Naive thymus-derived CD4-positive, alpha-beta T cell (primary cell): ENCODE results near the gene CCL17. TPM values are rescaled to one million over a fixed set of nuclear protein-coding genes. Genes with fewer than 3 reads are reported as not detected.

Source experiments
- polyA plus RNA-seq, 2 donors: library from polyadenylated mRNA; unstranded; fragments of 300-500 nt; fragmentation: Illumina TruSeq; gene quantifications; one replicate each; pipeline ENCODE4 v1.2.3, GENCODE V29; 2021
- total RNA-seq, 6 experiments: library from RNA in 5 of 6; stranded (reverse) in 5 of 6; gene quantifications; 1 replicate in 5 of 6; 2 replicates in 1 of 6; pipeline ENCODE4 v1.2.3 and lab custom pipeline; 2021 to 2026

Gene CCL17
- total and polyA plus RNA-seq, 7 experiments from 2014 or later, result 0.60 TPM; not detected in 6

Other genes with a start within 250 kb of the CCL17 start
- gene PSME3IP1, start 218.7 kb upstream of the CCL17 start, total RNA-seq, result 100 to 1,000 TPM; 109 to 159 (median 140) TPM
- 10 to 100 TPM; 76.3 to 84.7 TPM for gene PSME3IP1, start 218.7 kb upstream of the CCL17 start, polyA plus RNA-seq
- gene RSPRY1, start 218.4 kb upstream of the CCL17 start, total RNA-seq, result 10 to 100 TPM; 24.1 to 40.5 (median 33.6) TPM
- 10 to 100 TPM; 22.2 to 34.2 TPM for gene RSPRY1, start 218.4 kb upstream of the CCL17 start, polyA plus RNA-seq
- 10 to 100 TPM; 32.6 to 57.7 (median 37.9) TPM for gene ARL2BP, start 159.5 kb upstream of the CCL17 start, total RNA-seq
- gene ARL2BP, start 159.5 kb upstream of the CCL17 start, polyA plus RNA-seq, result 100 to 1,000 TPM; 146 to 166 TPM
- 1 to 10 TPM in 4 of 5 experiments, under 1 TPM in 1; 0.36 to 8.4 (median 3.3) TPM for gene PLLP, start 120.1 kb upstream of the CCL17 start, total RNA-seq
- gene PLLP, start 120.1 kb upstream of the CCL17 start, polyA plus RNA-seq, result 10 to 100 TPM; 10.0 to 26.0 TPM
- gene CCL22, start 46.0 kb upstream of the CCL17 start, total RNA-seq, result 1 to 10 TPM in 1 of 5 experiments, under 1 TPM in 3, not detected in 1; 0.17 to 1.9 (median 0.48) TPM
- not detected for gene CCL22, start 46.0 kb upstream of the CCL17 start, polyA plus RNA-seq
- not detected for gene CX3CL1, start 32.3 kb upstream of the CCL17 start, total RNA-seq
- gene CX3CL1, start 32.3 kb upstream of the CCL17 start, polyA plus RNA-seq, result not detected
- gene CIAPIN1, start 42.6 kb downstream of the CCL17 start, total RNA-seq, result 10 to 100 TPM; 33.6 to 52.8 (median 35.8) TPM
- gene CIAPIN1, start 42.6 kb downstream of the CCL17 start, polyA plus RNA-seq, result 100 to 1,000 TPM in 1 of 2 donors, 10 to 100 TPM in 1; 65.2 to 119 TPM
- gene COQ9, start 42.7 kb downstream of the CCL17 start, total RNA-seq, result 10 to 100 TPM; 16.4 to 45.4 (median 36.6) TPM
- 10 to 100 TPM; 25.7 to 51.7 TPM for gene COQ9, start 42.7 kb downstream of the CCL17 start, polyA plus RNA-seq
- 10 to 100 TPM; 63.4 to 96.3 (median 81.4) TPM for gene POLR2C, start 57.9 kb downstream of the CCL17 start, total RNA-seq
- gene POLR2C, start 57.9 kb downstream of the CCL17 start, polyA plus RNA-seq, result 10 to 100 TPM; 45.0 to 55.7 TPM
- 1 to 10 TPM; 2.2 to 4.0 (median 2.9) TPM for gene DOK4, start 81.7 kb downstream of the CCL17 start, total RNA-seq
- gene DOK4, start 81.7 kb downstream of the CCL17 start, polyA plus RNA-seq, result 1 to 10 TPM; 1.6 to 4.6 TPM
- gene CCDC102A, start 131.8 kb downstream of the CCL17 start, total RNA-seq, result 10 to 100 TPM in 1 of 5 experiments, 1 to 10 TPM in 4; 3.5 to 12.7 (median 7.1) TPM
- gene CCDC102A, start 131.8 kb downstream of the CCL17 start, polyA plus RNA-seq, result 1 to 10 TPM; 3.0 to 9.4 TPM
- gene ADGRG5, start 137.9 kb downstream of the CCL17 start, total RNA-seq, result 10 to 100 TPM in 2 of 5 experiments, 1 to 10 TPM in 1, under 1 TPM in 2; 0.67 to 16.1 (median 2.7) TPM
- gene ADGRG5, start 137.9 kb downstream of the CCL17 start, polyA plus RNA-seq, result 1 to 10 TPM in 1 of 2 donors, under 1 TPM in 1; 0.43 to 1.3 TPM
- gene ADGRG1, start 223.9 kb downstream of the CCL17 start, total RNA-seq, result 10 to 100 TPM in 2 of 5 experiments, 1 to 10 TPM in 2, under 1 TPM in 1; 0.67 to 96.0 (median 5.0) TPM
- gene ADGRG1, start 223.9 kb downstream of the CCL17 start, polyA plus RNA-seq, result under 1 TPM; 0.07 to 0.67 TPM